Metanephros (tissue), 2 donors: ENCODE measurements around the gene KCNF1. TPM values are rescaled to one million over a fixed set of nuclear protein-coding genes. Genes with fewer than 3 reads are reported as not detected.

ENCODE experiments used
- small RNA-seq: library from RNA; depleted of rRNA; stranded (forward); fragments of <200 nt; gene quantifications from one replicate; pipeline ENCODE3, GENCODE V24; 2014; ENCODE audit warnings: low replicate concordance
- total RNA-seq: library from RNA; depleted of rRNA; stranded (reverse); fragments of >200 nt; gene quantifications from one replicate; pipeline ENCODE4 v1.2.3, GENCODE V29; 2014

Gene KCNF1
- total RNA-seq = 0.70 TPM

GRCh38 chr2:10911291-10912075, at the start of gene KCNF1:
KCNF1 (plus strand) TSS chr2:10911934; CDS start chr2:10912427, 493 bp downstream.

Small RNAs within 50 kb of the gene (small RNA-seq; reads per million reads assigned to genes)
- not detected for gene AC079587.1

Other genes with a start within 250 kb of the KCNF1 start
- 23.8 TPM for gene NOL10, start 222.0 kb upstream of the KCNF1 start, total RNA-seq
- 7.6 TPM for gene ATP6V1C2, start 190.3 kb upstream of the KCNF1 start, total RNA-seq
- gene PDIA6, start 99.1 kb upstream of the KCNF1 start, total RNA-seq = 166 TPM
- 23.6 TPM for gene SLC66A3, start 243.5 kb downstream of the KCNF1 start, total RNA-seq